HG02588 (cell line): Measurements from ENCODE around the gene TOMM40L.
"Not testable (repeated sequence)": the region's sequence is repeated elsewhere in the genome, so short reads cannot be mapped to it uniquely, and the experiment has no call there.

ENCODE experiments used
- ATAC-seq: cut with Tn5 transposase; IDR thresholded peaks from one replicate; pipeline ENCODE4 v1.9.1; 2021; ENCODE audit warnings: mild to moderate bottlenecking, moderate library complexity; ENCODE audit not compliant: unreplicated experiment

The TOMM40L gene

GRCh38 chr1:161218301-161219077 lies 7.4 kb upstream of the TOMM40L start:
- ATAC-seq = no peak

GRCh38 chr1:161219078-161219892 lies 6.6 kb upstream of the TOMM40L start:
- ATAC-seq = no peak

- ATAC-seq = no peak
Observed at GRCh38 chr1:161220002-161220401, 5.9 kb upstream of the TOMM40L start.

GRCh38 chr1:161222175-161223019 lies 3.5 kb upstream of the TOMM40L start:
- ATAC-seq = no peak

- no peak for ATAC-seq
Observed at GRCh38 chr1:161223805-161224694, 1.8 kb upstream of the TOMM40L start.

DNA sequence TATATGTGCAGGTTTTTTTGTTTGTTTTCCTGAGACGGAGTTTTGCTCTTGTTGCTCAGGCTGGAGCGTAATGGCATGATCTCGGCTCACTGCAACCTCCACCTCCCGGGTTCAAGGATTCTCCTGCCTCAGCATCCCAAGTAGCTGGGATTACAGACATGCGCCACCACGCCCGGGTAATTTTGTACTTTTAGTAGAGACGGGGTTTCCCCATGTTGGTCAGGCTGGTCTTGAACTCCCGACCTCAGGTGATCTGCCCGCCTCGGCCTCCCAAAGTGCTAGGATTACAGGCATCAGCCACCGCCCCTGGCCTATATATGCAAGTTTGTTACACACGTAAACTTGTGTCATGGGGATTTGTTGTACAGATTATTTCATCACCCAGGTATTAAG lies 1.2 kb upstream of the TOMM40L start:
- ATAC-seq = not testable (repeated sequence)

- no peak for ATAC-seq
Observed at GRCh38 chr1:161225178-161225533, 704 bp upstream of the TOMM40L start.

- ATAC-seq = no peak
Observed at GRCh38 chr1:161226320-161226711, 456 bp downstream of the TOMM40L start.

GRCh38 chr1:161226759-161227158 lies 899 bp downstream of the TOMM40L start:
- no peak for ATAC-seq

DNA sequence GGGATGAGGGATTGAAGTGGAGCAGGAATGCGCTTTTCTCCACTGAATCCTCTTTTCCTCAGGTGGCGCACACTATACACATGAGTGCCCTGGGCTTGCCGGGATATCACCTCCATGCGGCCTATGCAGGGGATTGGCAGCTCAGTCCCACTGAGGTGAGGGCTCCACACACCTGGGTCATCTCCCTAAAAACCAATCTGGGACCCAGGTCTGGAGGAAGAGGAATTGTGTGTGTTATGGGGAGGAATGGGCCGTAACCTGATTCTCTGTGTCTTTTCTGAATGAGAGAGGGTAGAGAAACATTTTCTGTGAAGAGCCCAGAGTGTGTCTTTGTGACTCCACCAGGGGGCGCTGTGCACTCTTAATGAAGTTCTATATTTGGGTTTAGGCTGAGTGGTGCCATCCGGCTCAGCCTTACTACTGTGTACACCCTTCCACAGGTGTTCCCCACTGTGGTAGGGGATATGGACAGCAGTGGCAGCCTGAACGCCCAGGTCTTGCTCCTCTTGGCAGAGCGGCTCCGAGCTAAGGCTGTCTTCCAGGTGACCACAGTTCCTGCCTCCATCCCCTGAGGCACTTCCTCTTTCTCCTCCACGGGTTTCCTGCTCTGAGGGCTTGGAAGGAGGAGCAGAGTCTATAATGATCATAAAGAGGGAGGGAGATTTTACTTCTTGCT lies 1.5 kb downstream of the TOMM40L start:
- ATAC-seq = no peak

DNA sequence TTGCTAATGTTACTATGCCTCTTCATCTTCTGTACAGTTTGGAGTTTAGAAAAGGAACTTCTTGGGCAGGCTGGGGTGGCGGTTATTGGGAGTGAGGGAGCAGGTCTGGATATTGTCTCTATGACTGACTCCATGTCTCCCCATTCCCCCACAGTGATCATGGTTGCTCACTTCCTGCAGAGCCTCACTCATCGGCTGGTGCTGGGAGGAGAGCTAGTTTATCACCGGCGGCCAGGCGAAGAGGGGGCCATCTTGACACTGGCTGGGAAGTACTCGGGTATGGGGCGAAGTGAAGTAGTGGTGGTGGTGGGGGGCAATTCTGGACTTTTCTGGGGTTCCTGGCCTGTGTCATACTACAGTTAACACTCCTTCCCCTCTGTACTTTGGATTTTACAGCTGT lies 2.2 kb downstream of the TOMM40L start:
- no peak for ATAC-seq

GRCh38 chr1:161229896-161230295 lies 4.0 kb downstream of the TOMM40L start:
- ATAC-seq = no peak

- ATAC-seq = no peak
Observed at GRCh38 chr1:161230762-161231161, 4.9 kb downstream of the TOMM40L start.

DNA sequence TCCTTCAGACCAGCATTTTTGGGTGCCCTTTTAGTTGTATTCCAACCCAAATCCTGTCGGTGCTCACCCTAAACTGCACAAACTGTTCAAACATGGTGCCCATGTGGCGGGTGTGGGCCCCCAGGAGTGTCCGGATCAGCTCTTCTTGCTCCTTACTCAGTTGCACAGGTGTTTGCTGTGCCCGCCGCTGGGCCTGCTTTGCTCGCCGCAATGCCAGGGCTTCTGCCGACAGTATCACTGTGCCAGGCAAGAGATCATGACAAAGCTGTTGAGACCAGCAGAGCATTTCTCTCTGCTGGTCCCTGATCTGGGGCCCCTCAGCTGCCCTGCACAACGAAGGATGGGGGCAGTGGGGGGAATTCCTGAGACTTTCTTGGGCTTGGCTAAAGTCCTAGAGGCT lies 7.2 kb downstream of the TOMM40L start:
- no peak for ATAC-seq

GRCh38 chr1:161235957-161236775 lies 10.3 kb downstream of the TOMM40L start:
- ATAC-seq = no peak

- no peak for ATAC-seq
Observed at GRCh38 chr1:161238039-161238473, 12.2 kb downstream of the TOMM40L start, which contains the start of gene NR1I3. Gene NR1I3, minus strand, starts transcription at chr1:161238203. Its CDS starts 1,638 bp downstream, at chr1:161236565.

DNA sequence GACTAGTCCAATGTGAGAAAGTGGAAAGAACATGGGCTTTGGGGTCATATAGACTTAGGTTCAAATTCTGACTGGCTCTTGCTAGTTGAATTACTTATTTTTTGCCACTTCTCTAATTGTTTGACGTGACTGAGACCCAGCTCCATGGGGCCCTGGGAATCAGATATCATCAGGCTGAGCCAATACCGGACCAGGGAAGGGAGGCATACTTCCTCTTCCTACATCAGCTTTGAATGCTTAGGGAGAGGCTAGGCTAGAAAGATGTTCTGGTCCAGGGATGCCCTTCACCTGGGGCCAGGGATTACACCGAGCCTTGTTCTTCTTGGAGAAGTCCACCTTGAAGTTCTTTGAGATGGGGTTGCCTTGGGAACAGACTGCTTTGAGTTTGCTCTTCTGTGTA lies 15.8 kb downstream of the TOMM40L start:
- no peak for ATAC-seq

GRCh38 chr1:161242313-161242712 lies 16.5 kb downstream of the TOMM40L start:
- no peak for ATAC-seq

GRCh38 chr1:161244888-161245287 lies 19.0 kb downstream of the TOMM40L start:
- no peak for ATAC-seq
